ENCODE measurements around the gene MAML1. TPM values are rescaled to one million over a fixed set of nuclear protein-coding genes. Genes with fewer than 3 reads are reported as not detected.

Gene MAML1
- total and polyA plus RNA-seq, 3 donors from 2014 or later: 23.5 to 60.7 (median 52.5) TPM

DNA sequence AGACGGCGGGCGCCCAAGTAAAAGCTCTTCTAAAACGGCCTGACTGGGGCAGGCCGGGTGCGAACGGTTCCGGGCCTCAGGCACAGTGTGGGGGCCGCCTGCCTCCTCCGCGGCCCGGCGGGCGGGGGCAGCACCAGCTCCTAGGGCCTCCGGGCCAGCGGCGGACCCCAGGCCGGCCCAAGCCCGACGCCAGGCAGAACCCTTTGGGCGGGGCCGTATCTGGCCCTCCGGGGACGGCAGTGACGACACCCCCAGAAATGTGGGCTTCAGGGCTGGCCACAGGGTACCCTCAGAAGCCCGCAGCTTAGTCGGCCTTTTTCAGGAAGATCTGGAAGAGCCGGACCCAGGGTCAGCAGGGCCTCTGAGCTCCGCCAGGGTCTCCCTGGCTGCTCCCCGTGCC, 65.1 kb downstream of the MAML1 start:
- no peak for TF ChIP-seq CTCF (IDR thresholded peaks at IDR 0.05)
- TF ChIP-seq POLR2A (IDR thresholded peaks at IDR 0.05): no peak

DNA sequence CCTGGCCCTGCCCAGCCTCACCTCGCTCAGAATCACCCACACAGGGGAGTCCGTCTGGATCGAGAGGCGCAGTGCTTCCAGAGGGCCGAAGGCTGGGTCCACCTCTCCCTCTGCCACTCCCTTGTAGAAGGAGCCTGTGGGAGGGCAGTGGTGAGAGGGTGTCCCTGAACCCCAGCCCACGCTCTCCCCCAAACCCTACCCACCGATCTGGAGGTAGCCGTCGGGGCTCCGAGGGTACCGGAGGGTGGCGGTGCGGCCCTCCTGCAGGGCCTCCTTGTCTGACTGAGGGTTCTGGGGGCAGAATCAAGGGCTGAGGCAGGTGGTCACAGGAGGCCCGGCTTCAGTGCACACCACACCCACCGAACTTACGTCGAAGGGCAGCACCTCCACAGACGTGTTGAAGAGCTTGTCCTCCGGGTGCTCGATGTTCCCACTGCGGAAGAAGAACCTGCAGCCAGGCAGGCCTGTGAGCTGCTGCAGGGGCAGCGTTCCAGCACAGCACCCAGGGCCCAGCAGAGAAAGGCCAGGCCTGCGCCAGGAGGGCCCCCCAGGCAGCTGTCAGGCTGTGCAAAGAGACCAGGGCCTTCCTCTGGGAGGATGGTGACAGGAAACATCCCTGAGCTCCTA, 65.6 kb downstream of the MAML1 start:
- no peak overlapping the region for H3K4me3 ChIP-seq
- no peak for TF ChIP-seq POLR2A (IDR thresholded peaks at IDR 0.05)
- TF ChIP-seq CTCF (IDR thresholded peaks at IDR 0.05): no peak
- peaks cover 44% of the 10 kb centered on the region for H3K4me1 ChIP-seq
- H3K27me3 ChIP-seq: no peaks in the 10 kb centered on the region
- H3K27ac ChIP-seq: no peak overlapping the region
- no peaks in the 10 kb centered on the region for H3K9me3 ChIP-seq
- 93 to 95% methylated on average over 3 to 22 of the region's 23 CpGs for WGBS, 2 donors
- intact Hi-C loops (cut with DNase I; ENCODE audit: low total_unique reads): no loop called here
- no peaks in the 10 kb centered on the region for H3K36me3 ChIP-seq (ENCODE audit: low read depth, missing control alignments)
- no peak for DNase-seq

More for the DNA sequence above, 65.1 kb downstream of the MAML1 start:
- H3K9me3 ChIP-seq: no peaks in the 10 kb centered on the region
- no peak overlapping the region for H3K27ac ChIP-seq
- 82 to 91% methylated on average over 7 to 30 of the region's 30 CpGs for WGBS, 2 donors
- intact Hi-C loops (cut with DNase I; ENCODE audit: low total_unique reads): no loop called here
- peaks cover 44% of the 10 kb centered on the region for H3K4me1 ChIP-seq
- no peaks in the 10 kb centered on the region for H3K36me3 ChIP-seq (ENCODE audit: low read depth, missing control alignments)
- H3K4me3 ChIP-seq: no peak overlapping the region
- H3K27me3 ChIP-seq: no peaks in the 10 kb centered on the region
- DNase-seq: no peak

DNA sequence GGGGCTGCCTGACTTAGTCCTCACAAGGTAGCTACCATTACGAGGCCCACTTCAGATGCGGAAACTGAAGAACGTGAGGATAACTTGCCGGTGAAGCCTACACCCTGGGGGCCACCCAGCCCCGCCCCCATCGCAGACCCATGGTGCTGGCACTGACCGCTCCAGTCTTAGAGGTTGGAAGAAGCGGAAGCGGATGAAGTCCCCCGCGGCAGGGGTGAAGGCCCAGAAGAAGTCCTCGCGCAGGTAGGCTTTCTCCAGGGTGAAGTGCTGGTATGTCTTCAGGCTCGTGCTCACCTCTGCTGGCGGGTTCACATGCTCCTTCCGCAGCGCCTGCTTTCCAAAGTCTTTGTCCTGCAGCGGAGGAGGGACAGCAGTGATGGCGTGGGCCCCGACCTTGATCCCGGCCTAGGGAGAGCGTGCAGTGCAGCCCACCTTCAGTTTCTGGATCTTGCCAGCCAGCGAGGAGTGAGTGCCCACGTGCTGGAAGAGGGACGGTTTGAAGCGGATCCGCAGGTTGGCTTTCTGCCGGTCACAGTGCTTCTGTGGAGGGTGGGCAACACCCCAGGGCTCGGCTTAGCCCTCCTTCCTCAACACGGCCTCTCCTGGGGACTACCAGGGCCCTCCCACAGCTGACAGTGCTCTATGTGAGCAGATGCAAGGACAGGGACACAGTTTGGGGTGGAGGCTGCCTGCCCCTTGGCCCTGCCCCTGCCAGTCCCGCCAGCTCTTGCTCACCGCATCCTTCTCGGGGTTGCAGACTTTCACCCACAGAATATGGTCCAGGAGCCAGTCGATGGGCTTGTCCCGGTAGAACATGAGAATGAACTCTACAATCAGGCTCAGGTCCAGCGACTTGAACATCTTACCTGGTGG, 66.4 kb downstream of the MAML1 start:
- no peak overlapping the region for H3K27ac ChIP-seq
- intact Hi-C loops (cut with DNase I; ENCODE audit: low total_unique reads): no loop called here
- peaks cover 44% of the 10 kb centered on the region for H3K4me1 ChIP-seq
- no peak overlapping the region for H3K4me3 ChIP-seq
- H3K27me3 ChIP-seq: no peaks in the 10 kb centered on the region
- no peaks in the 10 kb centered on the region for H3K36me3 ChIP-seq (ENCODE audit: low read depth, missing control alignments)
- WGBS, 2 donors: 89 to 94% methylated on average over 24 to 36 of the region's 36 CpGs
- TF ChIP-seq CTCF (IDR thresholded peaks at IDR 0.05): no peak
- TF ChIP-seq POLR2A (IDR thresholded peaks at IDR 0.05): no peak
- no peaks in the 10 kb centered on the region for H3K9me3 ChIP-seq
- DNase-seq: no peak

DNA sequence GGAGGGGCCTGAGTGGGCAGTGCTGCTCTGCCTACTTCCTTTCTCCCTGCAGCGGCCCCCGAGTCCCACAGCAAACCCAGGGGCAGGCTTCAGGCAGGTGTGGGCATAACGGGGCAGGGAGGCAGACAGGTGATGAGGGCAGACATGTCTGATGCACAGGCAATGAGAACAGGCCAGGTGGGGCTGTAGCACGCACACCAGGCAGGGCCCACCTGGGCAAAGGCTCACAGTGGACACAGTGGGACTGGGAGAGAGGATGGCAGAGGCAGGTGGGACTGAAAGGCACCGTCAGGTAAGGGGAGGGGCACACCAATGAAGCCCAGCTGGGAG, 67.0 kb downstream of the MAML1 start:
- Histone ChIP-seq H3K9me3 (no peaks in the 10 kb centered on the region), H3K27me3 (no peaks in the 10 kb centered on the region), H3K4me3 (no peak overlapping the region), H3K4me1 (peaks cover 44% of the 10 kb centered on the region), H3K27ac (no peak overlapping the region), H3K36me3 (ENCODE audit: low read depth, missing control alignments) (no peaks in the 10 kb centered on the region)
- WGBS, 2 donors: 97 to 100% methylated on average over 1 to 5 of the region's 5 CpGs
- intact Hi-C loops (cut with DNase I; ENCODE audit: low total_unique reads): no loop called here
- TF ChIP-seq POLR2A (IDR thresholded peaks at IDR 0.05) (no peak), CTCF (IDR thresholded peaks at IDR 0.05) (no peak)
- no peak for DNase-seq
